ENCODE results near the gene NOL4L.

DNA sequence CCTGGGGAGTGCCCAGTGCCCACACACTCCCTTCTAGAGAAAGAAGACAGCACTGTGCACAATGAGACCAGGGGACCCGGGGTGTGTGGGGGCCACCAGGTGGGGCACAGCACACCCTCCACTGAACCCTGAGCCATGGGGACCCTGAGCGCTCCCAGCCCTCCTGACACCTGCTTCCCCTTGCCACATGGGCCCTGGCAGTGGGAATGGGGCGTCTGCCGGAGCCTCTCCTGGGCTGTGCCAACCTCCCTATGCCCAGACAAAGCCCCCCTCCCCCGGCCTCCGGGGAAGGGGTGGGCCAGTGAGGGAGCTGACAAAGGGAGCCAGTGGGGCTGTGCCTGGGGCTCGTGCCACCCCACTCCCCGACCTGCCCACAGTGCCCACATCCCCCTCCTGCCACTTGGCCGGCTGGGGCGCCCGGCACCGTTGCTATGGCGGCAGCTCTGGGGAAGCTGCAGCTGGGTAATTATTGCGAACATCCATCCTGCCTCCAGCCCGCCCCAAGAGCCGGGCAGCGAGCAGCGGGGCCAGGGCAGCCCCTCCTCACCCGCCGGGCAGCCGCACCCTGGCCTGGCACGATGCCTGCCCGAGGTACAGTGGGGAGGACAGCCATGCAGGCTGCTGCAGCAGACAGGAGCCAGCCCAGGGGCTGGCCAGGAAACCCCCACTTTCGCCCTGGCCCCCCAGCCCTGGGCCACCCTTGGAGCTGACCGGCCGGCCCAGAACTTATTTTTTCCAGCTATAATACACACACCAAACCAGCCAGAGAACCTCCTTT is 41.9 kb upstream of the NOL4L start:
- TF ChIP-seq, protein P1, sequence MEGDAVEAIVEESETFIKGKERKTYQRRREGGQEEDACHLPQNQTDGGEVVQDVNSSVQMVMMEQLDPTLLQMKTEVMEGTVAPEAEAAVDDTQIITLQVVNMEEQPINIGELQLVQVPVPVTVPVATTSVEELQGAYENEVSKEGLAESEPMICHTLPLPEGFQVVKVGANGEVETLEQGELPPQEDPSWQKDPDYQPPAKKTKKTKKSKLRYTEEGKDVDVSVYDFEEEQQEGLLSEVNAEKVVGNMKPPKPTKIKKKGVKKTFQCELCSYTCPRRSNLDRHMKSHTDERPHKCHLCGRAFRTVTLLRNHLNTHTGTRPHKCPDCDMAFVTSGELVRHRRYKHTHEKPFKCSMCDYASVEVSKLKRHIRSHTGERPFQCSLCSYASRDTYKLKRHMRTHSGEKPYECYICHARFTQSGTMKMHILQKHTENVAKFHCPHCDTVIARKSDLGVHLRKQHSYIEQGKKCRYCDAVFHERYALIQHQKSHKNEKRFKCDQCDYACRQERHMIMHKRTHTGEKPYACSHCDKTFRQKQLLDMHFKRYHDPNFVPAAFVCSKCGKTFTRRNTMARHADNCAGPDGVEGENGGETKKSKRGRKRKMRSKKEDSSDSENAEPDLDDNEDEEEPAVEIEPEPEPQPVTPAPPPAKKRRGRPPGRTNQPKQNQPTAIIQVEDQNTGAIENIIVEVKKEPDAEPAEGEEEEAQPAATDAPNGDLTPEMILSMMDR (IDR thresholded peaks at IDR 0.05) = no peak
- TF ChIP-seq NR3C1 (IDR thresholded peaks at IDR 0.05) (no peak), POLR2AphosphoS2 (conservative IDR thresholded peaks at IDR 0.05; ENCODE audit: low read length) (no peak), RFX5 (IDR thresholded peaks at IDR 0.05) (no peak), ZNF302 (CRISPR knock-in tag; IDR thresholded peaks at IDR 0.05) (no peak), CHD2 (IDR thresholded peaks at IDR 0.05; ENCODE audit: low read length, partially characterized antibody) (no peak)
- TF ChIP-seq, protein P2, sequence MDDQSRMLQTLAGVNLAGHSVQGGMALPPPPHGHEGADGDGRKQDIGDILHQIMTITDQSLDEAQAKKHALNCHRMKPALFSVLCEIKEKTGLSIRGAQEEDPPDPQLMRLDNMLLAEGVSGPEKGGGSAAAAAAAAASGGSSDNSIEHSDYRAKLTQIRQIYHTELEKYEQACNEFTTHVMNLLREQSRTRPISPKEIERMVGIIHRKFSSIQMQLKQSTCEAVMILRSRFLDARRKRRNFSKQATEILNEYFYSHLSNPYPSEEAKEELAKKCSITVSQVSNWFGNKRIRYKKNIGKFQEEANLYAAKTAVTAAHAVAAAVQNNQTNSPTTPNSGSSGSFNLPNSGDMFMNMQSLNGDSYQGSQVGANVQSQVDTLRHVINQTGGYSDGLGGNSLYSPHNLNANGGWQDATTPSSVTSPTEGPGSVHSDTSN (IDR thresholded peaks at IDR 0.05) = no peak
